ENCODE results near the gene CYP26A1. TPM values are rescaled to one million over a fixed set of nuclear protein-coding genes. Genes with fewer than 3 reads are reported as not detected.

The CYP26A1 gene
- total and polyA plus RNA-seq, 9 donors: 0.22 TPM; not detected in 8

- DNase-seq: no peak
- Histone ChIP-seq H3K27ac (no peak overlapping the region), H3K36me3 (no peaks in the 10 kb centered on the region), H3K9me3 (no peaks in the 10 kb centered on the region), H3K4me3 (no peak overlapping the region), H3K4me1 (ENCODE audit: insufficient read depth) (no peaks in the 10 kb centered on the region), H3K27me3 (no peaks in the 10 kb centered on the region)
- TF ChIP-seq EP300 (IDR thresholded peaks at IDR 0.05): no peak
- no peak for TF ChIP-seq POLR2A (IDR thresholded peaks at IDR 0.05)
- TF ChIP-seq CTCF (IDR thresholded peaks at IDR 0.05): no peak
- WGBS, 3 donors: 79 to 84% (median 81%) methylated on average over 1 of the region's 1 CpG
- intact Hi-C loops (cut with DNase I): no loop called here
These were observed 30.3 kb downstream of the CYP26A1 start for GRCh38 chr10:93103953-93104352.

GRCh38 chr10:93106631-93107072 is 33.0 kb downstream of the CYP26A1 start:
- Histone ChIP-seq H3K4me1 (ENCODE audit: insufficient read depth) (no peaks in the 10 kb centered on the region), H3K4me3 (no peak overlapping the region), H3K27me3 (no peaks in the 10 kb centered on the region), H3K9me3 (no peaks in the 10 kb centered on the region), H3K36me3 (no peaks in the 10 kb centered on the region), H3K27ac (no peak overlapping the region)
- DNase-seq: no peak
- WGBS, 3 donors: 31 to 46% (median 44%) methylated on average over 2 of the region's 2 CpGs
- no peak for TF ChIP-seq CTCF (IDR thresholded peaks at IDR 0.05)
- no peak for TF ChIP-seq EP300 (IDR thresholded peaks at IDR 0.05)
- no peak for TF ChIP-seq POLR2A (IDR thresholded peaks at IDR 0.05)
- intact Hi-C loops (cut with DNase I): no loop called here

GRCh38 chr10:93110472-93111146 is 36.9 kb downstream of the CYP26A1 start:
- intact Hi-C loops (cut with DNase I): no loop called here
- Histone ChIP-seq H3K9me3 (no peaks in the 10 kb centered on the region), H3K4me3 (no peak overlapping the region), H3K27ac (no peak overlapping the region), H3K36me3 (no peaks in the 10 kb centered on the region), H3K27me3 (no peaks in the 10 kb centered on the region), H3K4me1 (ENCODE audit: insufficient read depth) (no peaks in the 10 kb centered on the region)
- 87 to 90% (median 88%) methylated on average over 3 of the region's 3 CpGs for WGBS, 3 donors
- DNase-seq: no peak
- TF ChIP-seq POLR2A (IDR thresholded peaks at IDR 0.05) (no peak), EP300 (IDR thresholded peaks at IDR 0.05) (no peak), CTCF (IDR thresholded peaks at IDR 0.05) (no peak)

- Histone ChIP-seq H3K27ac (no peak overlapping the region), H3K4me1 (ENCODE audit: insufficient read depth) (no peaks in the 10 kb centered on the region), H3K9me3 (no peaks in the 10 kb centered on the region), H3K36me3 (no peaks in the 10 kb centered on the region), H3K4me3 (no peak overlapping the region), H3K27me3 (no peaks in the 10 kb centered on the region)
- intact Hi-C loops (cut with DNase I): no loop called here
- TF ChIP-seq EP300 (IDR thresholded peaks at IDR 0.05) (no peak), CTCF (IDR thresholded peaks at IDR 0.05) (no peak), POLR2A (IDR thresholded peaks at IDR 0.05) (no peak)
- 79 to 81% (median 80%) methylated on average over 2 of the region's 2 CpGs for WGBS, 3 donors
- DNase-seq: no peak
These were observed 39.3 kb downstream of the CYP26A1 start for GRCh38 chr10:93113042-93113441.

Measured in ovary (tissue), 9 donors.